ENCODE results near the gene KLK10.

- TF ChIP-seq POLR2A (IDR thresholded peaks at IDR 0.05) (no peak), CTCF (IDR thresholded peaks at IDR 0.05) (no peak)
Measured at GRCh38 chr19:51066393-51067186, 47.1 kb upstream of the KLK10 start.
